RWPE2 (cell line): ENCODE results near the gene PCDH1.

Source experiments
- ATAC-seq: fragments of 200-7000 bp; cut with Tn5 transposase; 3 replicates; pipeline ENCODE4 v1.9.1; 2021; ENCODE audit warnings: low read depth
- DNase-seq: peaks from one replicate; pipeline ENCODE4 v3.0.0-alpha.2; 2020; ENCODE audit warnings: low spot score
- H3K27ac ChIP-seq: fragments of 450-650 bp; 2 replicates; pipeline ENCODE4 v1.5.1; 2017; ENCODE audit warnings: mild to moderate bottlenecking; ENCODE audit not compliant: poor library complexity, severe bottlenecking
- H3K27me3 ChIP-seq: fragments of 250-450 bp; sonication (Bioruptor Pico); 2 replicates; pipeline ENCODE4 v1.5.1; 2021; ENCODE audit warnings: mild to moderate bottlenecking, moderate library complexity; ENCODE audit not compliant: insufficient read depth, poor library complexity, severe bottlenecking
- H3K36me3 ChIP-seq: fragments of 250-450 bp; sonication (Bioruptor Pico); 2 replicates; pipeline ENCODE4 v1.5.1; 2020; ENCODE audit warnings: low read depth, mild to moderate bottlenecking, moderate library complexity
- H3K4me1 ChIP-seq: fragments of 250-450 bp; sonication (Bioruptor Pico); 2 replicates; pipeline ENCODE4 v1.5.1; 2021; ENCODE audit warnings: mild to moderate bottlenecking, moderate library complexity; ENCODE audit not compliant: insufficient read depth, poor library complexity, severe bottlenecking
- H3K4me3 ChIP-seq: fragments of 250-450 bp; sonication (Bioruptor Pico); 2 replicates; pipeline ENCODE4 v1.5.1; 2021; ENCODE audit warnings: mild to moderate bottlenecking, moderate library complexity; ENCODE audit not compliant: severe bottlenecking
- H3K9me3 ChIP-seq: fragments of 250-450 bp; sonication (Bioruptor Pico); 2 replicates; pipeline ENCODE4 v1.5.1; 2021; ENCODE audit warnings: mild to moderate bottlenecking, moderate library complexity; ENCODE audit not compliant: severe bottlenecking
- CTCF ChIP-seq: fragments of 450-650 bp; IDR thresholded peaks from one replicate; pipeline ENCODE4 v1.5.1; 2017; ENCODE audit warnings: mild to moderate bottlenecking, moderate library complexity; ENCODE audit not compliant: poor library complexity, severe bottlenecking

The PCDH1 gene

GRCh38 chr5:141876628-141877355 is 1.4 kb downstream of the PCDH1 start:
- Histone ChIP-seq H3K4me1 (no peaks in the 10 kb centered on the region), H3K27me3 (no peaks in the 10 kb centered on the region), H3K4me3 (peak overlapping the region; percentile 75), H3K27ac (peak overlapping the region; percentile 5), H3K36me3 (no peaks in the 10 kb centered on the region), H3K9me3 (no peaks in the 10 kb centered on the region)
- DNase-seq (no peak), ATAC-seq (no peak)
- TF ChIP-seq CTCF: no peak

- Histone ChIP-seq H3K27ac (peak overlapping the region; percentile 5), H3K4me1 (peaks cover 4% of the 10 kb centered on the region), H3K36me3 (no peaks in the 10 kb centered on the region), H3K4me3 (peak overlapping the region; percentile 75), H3K9me3 (no peaks in the 10 kb centered on the region), H3K27me3 (no peaks in the 10 kb centered on the region)
- DNase-seq (no peak), ATAC-seq (peak; percentile 19)
- TF ChIP-seq CTCF: peak; percentile 5
These were observed 2.2 kb downstream of the PCDH1 start for GRCh38 chr5:141875795-141876627.

GRCh38 chr5:141875022-141875740 is 3.0 kb downstream of the PCDH1 start:
- H3K27me3 ChIP-seq: no peaks in the 10 kb centered on the region
- peaks cover 12% of the 10 kb centered on the region for H3K4me1 ChIP-seq
- DNase-seq (no peak), ATAC-seq (no peak)
- no peak overlapping the region for H3K27ac ChIP-seq
- no peaks in the 10 kb centered on the region for H3K36me3 ChIP-seq
- TF ChIP-seq CTCF: no peak
- H3K9me3 ChIP-seq: no peaks in the 10 kb centered on the region
- H3K4me3 ChIP-seq: peak overlapping the region; percentile 75

GRCh38 chr5:141874262-141874964 is 3.8 kb downstream of the PCDH1 start:
- H3K4me3 ChIP-seq: no peak overlapping the region
- H3K27me3 ChIP-seq: no peaks in the 10 kb centered on the region
- no peaks in the 10 kb centered on the region for H3K36me3 ChIP-seq
- H3K27ac ChIP-seq: no peak overlapping the region
- no peak for ATAC-seq
- DNase-seq: no peak
- H3K4me1 ChIP-seq: peaks cover 18% of the 10 kb centered on the region
- no peaks in the 10 kb centered on the region for H3K9me3 ChIP-seq
- TF ChIP-seq CTCF: no peak
